Transverse colon (tissue), 4 donors: Measurements from ENCODE around the gene FYCO1. TPM values are rescaled to one million over a fixed set of nuclear protein-coding genes. Genes with fewer than 3 reads are reported as not detected.

Experiments used
- DNase-seq: peaks from one replicate; pipeline ENCODE4 v3.0.0-alpha.2; 2019
- H3K27ac ChIP-seq, 4 donors: fragments of 200-600 bp; sonication (generic); 2 replicates each; pipeline ENCODE4 v1.5.1; 2016 to 2018; ENCODE audit warnings: inconsistent platforms in 4 of 4
- H3K27me3 ChIP-seq: fragments of 200-600 bp; sonication (generic); 2 replicates; pipeline ENCODE4 v1.5.1; 2017; ENCODE audit warnings: inconsistent platforms
- H3K36me3 ChIP-seq, 4 donors: fragments of 200-600 bp; sonication (generic); 2 replicates each; pipeline ENCODE4 v1.5.1; 2017 to 2019; ENCODE audit warnings: inconsistent platforms in 4 of 4
- H3K4me1 ChIP-seq, 4 donors: fragments of 200-600 bp; sonication (generic); 2 replicates each; pipeline ENCODE4 v1.5.1; 2017 to 2020; ENCODE audit warnings: inconsistent platforms in 4 of 4
- H3K4me3 ChIP-seq, 4 donors: fragments of 200-600 bp; sonication (generic); 1 replicate in 1 of 4; 2 replicates in 3 of 4; pipeline versions ENCODE4 v1.5.1 to v1.6.1; 2017 to 2019; ENCODE audit warnings: inconsistent platforms in 4 of 4
- H3K9me3 ChIP-seq, 2 donors: fragments of 200-600 bp; sonication (generic); 2 replicates each; pipeline ENCODE4 v1.5.1; 2017 to 2019; ENCODE audit warnings: inconsistent platforms in 2 of 2
- CTCF ChIP-seq, 5 experiments: fragments of 200-600 bp in 3 of 5; fragments of 450-650 bp in 2 of 5; sonication (generic) in 3 of 5; IDR thresholded peaks; 1 replicate in 2 of 5; 2 replicates in 3 of 5; pipeline ENCODE4 v1.5.1; 2016 to 2017; ENCODE audit warnings: antibody characterized with exemption in 5 of 5, inconsistent platforms in 3 of 5, mild to moderate bottlenecking in 2 of 5, moderate library complexity in 1 of 5
- EP300 ChIP-seq: sonication (generic); formaldehyde crosslinking; IDR thresholded peaks from one replicate; pipeline ENCODE4 v1.6.1; 2017; ENCODE audit warnings: antibody characterized with exemption, low read depth
- POLR2A ChIP-seq: fragments of 450-650 bp; IDR thresholded peaks from one replicate; pipeline ENCODE4 v1.6.1; 2016; ENCODE audit warnings: antibody characterized with exemption, mild to moderate bottlenecking, moderate library complexity
- POLR2AphosphoS5 ChIP-seq, 3 donors: sonication (generic); formaldehyde crosslinking; IDR thresholded peaks; one replicate each; pipeline ENCODE4 v1.6.1; 2016; ENCODE audit warnings: antibody characterized with exemption in 3 of 3
- WGBS, 2 donors: methylation state at CpG; one replicate each; pipeline ENCODE4 v1.1.5; 2018; ENCODE audit warnings: low coverage in 1 of 2; 5-methylcytosine and 5-hydroxymethylcytosine counted together
- in situ Hi-C, 4 donors: fragments of 200-750 bp; cut with MboI; loops; one replicate each; pipeline versions ENCODE4 v1.15.0 to v1.15.1; 2017; ENCODE audit warnings: low sequenced_read_pairs in 3 of 4, low pct_ligation_motif_present in 1 of 4, low pct_unique_long_range_greater_than_20kb in 1 of 4
- intact Hi-C: fragments of 100-400 bp; cut with DNase I; formaldehyde crosslinking; loops from one replicate; pipeline ENCODE4 v1.15.1; 2023; ENCODE audit warnings: low total_unique reads
- total RNA-seq, 4 donors: library from RNA; depleted of rRNA; stranded (reverse); fragments of >200 nt; gene quantifications; one replicate each; pipeline ENCODE4 v1.1.0, GENCODE V29; 2016

Gene FYCO1
- total RNA-seq, 4 donors from 2014 or later, result 34.5 to 40.0 (median 38.1) TPM

- Histone ChIP-seq H3K4me3 (no peak overlapping the region), H3K36me3 (peaks cover 0 to 21% (median 8%) of the 10 kb centered on the region in 4 donors), H3K27me3 (no peaks in the 10 kb centered on the region), H3K9me3 (no peaks in the 10 kb centered on the region), H3K27ac (peak overlapping the region in 3 of 4 donors; percentile 44 to 70 (median 62)), H3K4me1 (peaks cover 19 to 58% (median 27%) of the 10 kb centered on the region in 4 donors)
- 65 to 78% methylated on average over 7 of the region's 7 CpGs for WGBS, 2 donors
- DNase-seq, result no peak
- in situ Hi-C loops, result no loop called here
- intact Hi-C loops, result no loop called here
- TF ChIP-seq EP300, result no peak
- TF ChIP-seq POLR2A, result no peak
- TF ChIP-seq POLR2AphosphoS5 (IDR thresholded peaks at IDR 0.05), result no peak
- no peak for TF ChIP-seq CTCF (IDR thresholded peaks at IDR 0.05)
These were observed 15.3 kb downstream of the FYCO1 start for GRCh38 chr3:45980229-45980813.

- Histone ChIP-seq H3K27me3 (no peaks in the 10 kb centered on the region), H3K36me3 (peaks cover 0 to 30% (median 11%) of the 10 kb centered on the region in 4 donors), H3K27ac (peak overlapping the region; percentile 44 to 70 (median 57)), H3K4me1 (peaks cover 16 to 48% (median 21%) of the 10 kb centered on the region in 4 donors), H3K4me3 (no peak overlapping the region), H3K9me3 (no peaks in the 10 kb centered on the region)
- DNase-seq, result no peak
- in situ Hi-C loops, result no loop called here
- no peak for TF ChIP-seq CTCF (IDR thresholded peaks at IDR 0.05)
- no peak for TF ChIP-seq POLR2A
- no peak for TF ChIP-seq EP300
- no peak for TF ChIP-seq POLR2AphosphoS5 (IDR thresholded peaks at IDR 0.05)
- 60% methylated on average over 4 of the region's 4 CpGs; no CpG with 5 or more reads in 1 of the 2 donors for whole genome bisulfite sequencing, 2 donors
- intact Hi-C loops, result no loop called here
These were observed 16.2 kb downstream of the FYCO1 start for GRCh38 chr3:45979378-45979777.

GRCh38 chr3:45978006-45978761 is 17.4 kb downstream of the FYCO1 start:
- TF ChIP-seq POLR2A, result no peak
- TF ChIP-seq POLR2AphosphoS5 (IDR thresholded peaks at IDR 0.05), result peak in 1 of 3 donors; percentile 50
- Histone ChIP-seq H3K27me3 (no peaks in the 10 kb centered on the region), H3K36me3 (peaks cover 0 to 25% (median 10%) of the 10 kb centered on the region in 4 donors), H3K4me3 (no peak overlapping the region), H3K4me1 (peaks cover 16 to 46% (median 21%) of the 10 kb centered on the region in 4 donors), H3K9me3 (no peaks in the 10 kb centered on the region), H3K27ac (peak overlapping the region; percentile 44 to 71 (median 66))
- WGBS, 2 donors, result 52 to 72% methylated on average over 2 to 5 of the region's 5 CpGs
- in situ Hi-C loops, result no loop called here
- intact Hi-C loops, result no loop called here
- DNase-seq, result peak; percentile 89

- in situ Hi-C loops (no loop called here), intact Hi-C loops (no loop called here)
- peak overlapping the region; percentile 25 to 71 (median 53) for H3K27ac ChIP-seq
- H3K27me3 ChIP-seq, result no peaks in the 10 kb centered on the region
- no peak for DNase-seq
- 68% methylated on average over 6 of the region's 6 CpGs; no CpG with 5 or more reads in 1 of the 2 donors for WGBS, 2 donors
- no peaks in the 10 kb centered on the region for H3K9me3 ChIP-seq
- no peak overlapping the region for H3K4me3 ChIP-seq
- peaks cover 16 to 56% (median 25%) of the 10 kb centered on the region in 4 donors for H3K4me1 ChIP-seq
- TF ChIP-seq POLR2AphosphoS5 (IDR thresholded peaks at IDR 0.05), result no peak
- no peak for TF ChIP-seq POLR2A
- no peak for TF ChIP-seq EP300
- no peak for TF ChIP-seq CTCF (IDR thresholded peaks at IDR 0.05)
- H3K36me3 ChIP-seq, result peaks cover 0 to 19% (median 8%) of the 10 kb centered on the region in 4 donors
These were observed 19.2 kb downstream of the FYCO1 start for GRCh38 chr3:45976191-45977091.
